HG02885 (cell line): ENCODE results near the gene TBC1D5.
"Not testable (repeated sequence)": the region's sequence is repeated elsewhere in the genome, so short reads cannot be mapped to it uniquely, and the experiment has no call there.

Source experiments
- ATAC-seq: cut with Tn5 transposase; IDR thresholded peaks from one replicate; pipeline ENCODE4 v1.9.1; 2021; ENCODE audit warnings: mild to moderate bottlenecking; ENCODE audit not compliant: unreplicated experiment, poor library complexity

The TBC1D5 gene

DNA sequence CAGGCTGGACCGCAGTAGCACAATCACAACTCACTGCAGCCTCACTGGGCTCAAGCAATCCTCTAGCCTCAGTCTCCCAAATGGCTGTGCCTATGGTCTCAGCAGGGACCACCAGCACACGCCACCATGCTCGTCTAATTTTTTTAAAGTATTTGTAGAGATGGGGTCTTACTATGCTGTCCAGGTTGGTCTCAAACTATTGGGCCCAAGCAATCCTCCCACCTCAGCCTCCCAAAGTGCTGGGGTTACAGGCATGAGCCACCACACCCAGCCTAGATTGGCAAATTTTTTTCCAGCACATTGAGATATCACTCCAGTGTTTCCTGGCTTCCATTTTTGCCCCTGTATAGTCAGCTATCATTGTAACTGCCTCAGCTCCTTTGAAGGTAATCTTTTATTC is 18.3 kb downstream of the TBC1D5 start:
- ATAC-seq: no peak

DNA sequence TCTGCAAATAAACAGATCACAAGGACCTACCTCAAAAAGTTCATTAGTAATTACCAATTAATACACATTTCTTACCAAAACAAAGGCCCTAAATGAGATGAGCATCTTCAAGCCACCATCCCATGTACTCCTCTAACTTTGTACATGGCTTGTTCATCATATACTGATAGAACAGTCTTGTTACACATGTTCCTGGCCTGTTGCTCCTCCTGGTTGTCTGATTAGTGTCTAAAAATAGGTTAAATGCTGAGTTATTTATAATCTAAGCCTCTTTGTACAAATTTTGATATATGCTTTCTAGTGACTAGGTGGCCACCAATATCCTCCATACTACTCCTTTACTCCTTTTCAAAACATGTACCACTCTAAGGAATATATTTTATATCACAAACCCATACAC is 25.0 kb downstream of the TBC1D5 start:
- no peak for ATAC-seq

GRCh38 chr3:17714473-17714872 is 28.0 kb downstream of the TBC1D5 start:
- ATAC-seq: no peak

DNA sequence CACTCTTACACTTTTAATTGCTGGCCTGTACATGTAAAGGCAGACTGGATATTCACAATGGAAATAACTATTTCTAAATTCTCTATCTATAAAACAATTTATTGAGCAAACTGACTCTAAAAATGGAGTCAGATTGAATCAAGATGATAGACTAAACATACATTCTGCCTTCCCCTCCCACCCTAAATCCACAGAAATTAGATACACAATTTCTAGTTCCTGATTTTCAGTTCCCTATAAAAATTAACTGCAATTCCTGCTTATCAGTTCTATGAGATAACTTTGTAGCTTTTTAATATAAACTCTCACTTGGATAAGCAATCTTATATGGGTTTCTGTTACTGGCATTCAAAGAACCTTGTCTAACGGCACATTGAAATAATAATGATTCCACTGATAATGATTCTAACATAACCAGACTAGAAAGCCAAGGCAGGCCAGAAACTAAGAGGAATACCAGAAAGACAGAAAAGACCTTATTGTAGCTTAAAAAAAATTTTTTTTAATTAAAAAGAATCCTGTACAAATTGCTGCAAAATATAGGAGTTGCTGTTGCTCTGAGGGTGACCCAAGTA is 33.1 kb downstream of the TBC1D5 start:
- no peak for ATAC-seq

GRCh38 chr3:17707813-17708543 is 34.5 kb downstream of the TBC1D5 start:
- ATAC-seq: no peak

DNA sequence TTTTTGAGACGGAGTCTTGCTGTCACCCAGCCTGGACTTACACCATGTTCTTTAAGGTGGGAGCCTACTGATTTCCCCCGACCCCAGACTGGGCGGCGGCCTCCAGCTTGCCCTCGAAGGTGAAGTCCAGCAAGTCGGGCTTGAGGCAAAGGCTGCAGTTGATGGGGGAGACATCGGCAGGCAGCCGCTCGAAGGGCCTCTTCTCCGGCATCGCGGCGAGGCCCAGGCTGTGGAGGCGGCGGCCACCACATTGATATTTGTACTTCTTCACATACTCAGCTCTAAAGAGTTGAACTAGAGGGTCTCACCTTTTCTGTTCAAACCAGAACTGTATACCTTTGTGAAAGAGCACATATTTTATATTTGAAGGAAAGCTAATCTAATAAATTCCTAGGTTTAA is 36.4 kb downstream of the TBC1D5 start:
- not testable (repeated sequence) for ATAC-seq

DNA sequence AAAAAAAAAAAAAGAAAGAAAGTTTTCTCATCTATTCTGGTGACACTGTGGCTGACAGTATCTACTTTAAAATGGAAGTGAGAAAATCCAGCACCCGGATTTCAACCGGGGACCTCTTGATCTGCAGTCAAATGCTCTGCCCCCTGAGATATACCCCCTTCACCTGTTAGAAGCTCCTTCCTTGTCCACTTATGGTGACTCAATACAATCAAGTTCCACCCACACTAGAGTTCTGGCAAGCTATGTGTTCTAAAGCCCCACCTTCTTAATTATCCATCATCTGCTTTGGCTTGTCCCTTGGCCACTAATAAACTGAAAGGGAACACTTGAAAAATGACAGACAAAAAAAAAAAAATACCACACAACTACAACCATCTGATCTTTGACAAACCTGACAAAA is 42.6 kb downstream of the TBC1D5 start:
- not testable (repeated sequence) for ATAC-seq

DNA sequence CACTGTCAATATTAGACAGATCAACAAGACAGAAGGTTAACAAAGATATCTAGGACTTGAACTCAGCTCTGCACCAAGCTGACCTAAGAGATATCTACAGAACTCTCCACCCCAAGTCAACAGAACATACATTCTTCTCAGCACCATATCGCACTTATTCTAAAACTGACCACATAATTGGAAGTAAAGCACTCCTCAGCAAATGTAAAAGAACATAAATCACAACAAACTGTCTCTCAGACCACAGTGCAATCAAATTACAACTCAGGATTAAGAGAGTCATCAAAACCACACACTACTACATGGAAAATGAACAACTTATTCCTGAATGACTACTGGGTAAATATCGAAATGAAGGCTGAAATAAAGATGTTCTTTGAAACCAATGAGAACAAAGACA is 46.8 kb downstream of the TBC1D5 start:
- ATAC-seq: not testable (repeated sequence)

DNA sequence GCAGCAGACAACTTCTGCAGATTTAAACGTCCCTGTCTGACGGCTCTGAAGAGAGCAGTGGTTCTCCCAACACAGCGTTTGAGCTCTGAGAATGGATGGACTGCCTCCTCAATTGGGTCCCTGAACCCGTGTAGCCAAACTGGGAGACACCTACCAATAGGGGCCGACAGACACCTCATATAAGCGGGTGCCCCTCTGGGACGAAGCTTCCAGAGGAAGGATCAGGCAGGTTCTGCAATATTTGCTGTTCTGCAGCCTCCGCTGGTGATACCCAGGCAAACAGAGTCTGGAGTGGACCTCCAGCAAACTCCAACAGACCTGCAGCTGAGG is 48.8 kb downstream of the TBC1D5 start:
- not testable (repeated sequence) for ATAC-seq

DNA sequence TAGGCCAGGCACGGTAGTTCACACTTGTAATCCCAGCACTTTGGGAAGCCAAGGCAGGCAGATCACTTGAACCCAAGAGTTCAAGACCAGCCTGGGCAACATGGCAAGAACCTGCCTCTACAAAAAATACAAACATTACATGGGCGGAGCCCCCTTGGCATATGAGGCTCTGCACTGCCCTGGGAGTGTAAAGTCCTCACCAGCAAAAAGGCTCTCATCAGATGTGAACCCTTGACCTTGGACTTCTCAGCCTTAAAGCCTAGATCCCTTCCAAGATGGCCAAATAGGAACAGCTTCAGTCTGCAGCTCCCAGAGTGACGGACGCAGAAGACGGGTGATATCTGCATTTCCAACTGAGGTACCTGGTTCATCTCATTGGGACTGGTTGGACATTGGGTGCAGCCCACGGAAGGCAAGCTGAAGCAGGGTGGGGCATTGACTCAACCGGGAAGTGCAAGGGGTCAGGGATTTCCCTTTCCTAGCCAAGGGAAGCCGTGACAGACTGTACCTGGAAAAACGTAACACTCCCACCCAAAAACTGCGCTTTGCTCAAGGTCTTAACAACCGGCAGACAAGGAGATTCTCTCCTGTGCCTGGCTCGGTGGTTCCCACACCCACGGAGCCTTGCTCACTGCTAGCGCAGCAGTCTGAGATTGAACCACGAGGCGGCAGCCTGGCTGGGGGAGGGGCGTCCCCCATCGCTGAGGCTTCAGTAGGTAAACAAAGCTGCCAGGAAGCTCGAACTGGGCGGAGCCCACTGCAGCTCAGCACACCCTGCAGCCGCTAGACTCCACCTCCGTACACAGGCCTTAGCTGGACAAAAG is 49.4 kb downstream of the TBC1D5 start:
- not testable (repeated sequence) for ATAC-seq

- no peak for ATAC-seq
Measured at GRCh38 chr3:17687566-17687965, 54.9 kb downstream of the TBC1D5 start.

GRCh38 chr3:17686613-17687012 is 55.8 kb downstream of the TBC1D5 start:
- ATAC-seq: no peak

DNA sequence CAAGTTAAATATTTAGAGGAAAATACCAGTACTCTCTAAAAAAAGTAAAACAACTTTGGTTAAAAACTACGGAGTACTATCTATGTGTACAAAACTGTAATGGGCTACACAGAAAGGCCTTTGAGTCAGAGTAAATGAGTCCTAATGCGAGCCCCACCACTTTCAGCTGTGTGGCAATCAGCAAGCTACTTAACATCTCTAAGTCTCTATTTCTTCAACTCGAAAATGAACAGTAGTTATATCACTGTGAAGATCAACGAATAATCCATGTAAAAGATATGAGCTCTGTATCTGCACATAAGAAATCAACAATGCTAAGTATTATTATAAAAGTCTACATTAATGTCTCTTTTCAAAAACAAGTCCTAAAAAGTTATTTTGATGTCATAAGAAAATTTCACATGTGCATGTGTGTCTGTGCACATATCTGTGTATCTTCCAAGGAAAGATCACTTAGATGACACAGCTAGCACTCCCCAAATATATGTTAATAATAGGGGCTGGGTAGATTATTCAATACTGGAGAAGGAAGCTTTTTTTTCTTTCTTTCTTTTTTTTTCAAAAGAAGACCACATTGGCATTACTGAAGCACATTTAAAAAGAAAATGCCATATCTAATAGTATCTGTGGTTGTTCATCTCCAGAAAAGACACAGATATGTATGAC is 58.8 kb downstream of the TBC1D5 start:
- no peak for ATAC-seq

DNA sequence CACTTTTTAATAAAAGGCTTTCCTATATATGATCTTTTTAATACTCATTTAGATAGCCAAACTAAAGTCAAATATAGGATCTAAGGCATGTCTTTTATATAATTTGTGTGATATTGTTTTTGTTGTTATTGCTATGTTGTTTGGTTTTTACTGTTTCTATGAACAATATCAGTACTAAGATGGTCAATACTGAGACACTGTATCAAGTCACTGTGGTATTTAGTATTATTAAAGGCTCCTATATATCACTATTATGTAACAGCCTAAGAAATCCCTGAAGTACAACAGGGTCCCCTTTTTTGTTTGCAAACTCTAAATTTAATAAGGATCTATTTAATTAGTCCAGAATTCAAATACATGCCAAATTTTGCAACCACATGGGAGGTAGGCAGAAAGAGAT is 61.9 kb downstream of the TBC1D5 start:
- ATAC-seq: no peak

- peak; percentile 75 for ATAC-seq
Measured at GRCh38 chr3:17678116-17678741, 64.2 kb downstream of the TBC1D5 start.

DNA sequence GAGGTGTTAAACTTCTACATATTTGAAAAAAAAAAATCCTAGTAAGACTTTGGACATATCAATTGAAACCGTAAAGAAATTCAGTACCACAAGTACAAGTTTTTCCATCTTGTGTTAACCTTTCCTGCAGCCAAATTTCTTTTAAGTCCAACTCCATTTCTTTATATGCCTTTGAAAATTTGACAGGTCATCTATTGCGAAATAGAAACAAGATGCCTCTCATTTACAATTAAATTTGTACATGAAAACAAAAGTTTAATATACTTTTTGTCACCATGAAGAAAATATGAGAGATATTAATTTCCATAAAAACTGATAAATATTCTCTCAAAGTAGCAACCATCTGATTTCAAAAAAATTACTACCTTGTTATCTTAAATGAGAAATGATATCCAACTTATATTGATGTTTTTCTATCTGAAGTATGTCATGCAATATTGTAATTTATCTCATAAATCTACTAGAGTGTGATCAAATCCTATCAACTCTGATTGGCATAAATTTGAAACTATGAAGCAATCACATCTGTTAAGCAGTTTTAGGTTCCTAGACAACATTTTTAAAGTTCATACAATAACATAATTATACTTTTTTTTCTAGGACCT is 68.2 kb downstream of the TBC1D5 start:
- no peak for ATAC-seq

- ATAC-seq: no peak
Measured at GRCh38 chr3:17672506-17672905, 69.9 kb downstream of the TBC1D5 start.

DNA sequence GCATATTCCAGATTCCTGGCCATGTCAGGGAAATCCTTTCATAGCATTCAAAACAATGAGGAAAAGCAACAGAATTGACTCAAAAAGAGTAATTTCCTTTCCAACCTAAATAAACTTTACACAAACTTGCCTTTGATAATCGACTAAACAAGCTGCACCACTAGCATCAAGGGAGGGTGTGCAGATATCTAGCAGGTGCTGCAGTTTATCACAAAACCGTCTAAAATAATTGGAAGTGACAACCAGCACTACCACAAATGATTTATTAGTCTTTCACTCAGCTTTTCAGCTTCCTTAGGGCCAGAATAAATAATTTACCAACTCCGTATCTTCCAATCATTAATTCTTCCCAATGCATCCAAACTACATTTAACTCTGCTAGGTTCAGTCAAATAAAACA is 71.7 kb downstream of the TBC1D5 start:
- ATAC-seq: no peak

GRCh38 chr3:17664923-17665322 is 77.5 kb downstream of the TBC1D5 start:
- ATAC-seq: peak; percentile 63

DNA sequence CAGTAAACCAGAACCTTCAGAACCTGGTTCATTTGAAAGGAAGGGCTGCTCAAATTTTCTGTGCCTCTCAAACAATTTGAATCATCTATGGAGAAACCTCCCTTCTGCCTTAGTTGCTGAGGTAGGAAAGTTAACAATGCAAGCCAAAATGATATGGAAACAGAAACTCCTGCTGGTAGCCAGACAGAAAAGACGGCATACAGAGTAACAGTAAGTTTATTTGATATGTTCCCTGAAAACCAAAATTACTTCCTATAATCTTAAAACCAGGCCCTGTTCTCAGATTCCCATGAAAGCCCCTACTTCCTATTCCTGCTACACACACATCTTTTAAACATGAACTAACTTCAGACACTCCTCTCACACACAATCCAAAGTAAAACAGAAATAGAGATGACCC is 86.2 kb downstream of the TBC1D5 start:
- ATAC-seq: peak; percentile 21
